SK-N-MC (cell line): ENCODE data around the gene UGT1A7.

Source experiments
- DNase-seq: peaks from one replicate; pipeline ENCODE4 v3.0.0-alpha.2; 2011; ENCODE audit warnings: low read depth, low spot score
- H3K27ac ChIP-seq: fragments of 200-600 bp; sonication (generic); 2 replicates; pipeline ENCODE4 v1.5.1; 2016; ENCODE audit warnings: mixed run types
- H3K36me3 ChIP-seq: fragments of 200-600 bp; sonication (generic); 2 replicates; pipeline ENCODE4 v1.6.1; 2017; ENCODE audit warnings: antibody characterized with exemption, low read length, mixed read lengths; ENCODE audit not compliant: insufficient read depth
- H3K4me3 ChIP-seq: fragments of 200-600 bp; sonication (generic); 2 replicates; pipeline ENCODE4 v1.5.1; 2016
- H3K9ac ChIP-seq: fragments of 200-600 bp; sonication (generic); 2 replicates; pipeline ENCODE4 v1.8.0; 2017; ENCODE audit warnings: mixed run types, mixed read lengths; ENCODE audit not compliant: insufficient read length
- H3K9me3 ChIP-seq: fragments of 200-600 bp; sonication (generic); 2 replicates; pipeline ENCODE4 v1.6.1; 2017; ENCODE audit warnings: low read depth, mild to moderate bottlenecking, antibody characterized with exemption, low read length, moderate library complexity, mixed read lengths
- EZH2 ChIP-seq: fragments of 200-600 bp; sonication (generic); IDR thresholded peaks from one replicate; pipeline ENCODE4 v1.6.1; 2017; ENCODE audit warnings: antibody characterized with exemption
- FOXP2 ChIP-seq: optimal IDR thresholded peaks from 2 replicates; pipeline ENCODE3; 2011; ENCODE audit warnings: mild to moderate bottlenecking, moderate library complexity; ENCODE audit not compliant: insufficient read depth; ENCODE audit errors: extremely low read length, control extremely low read depth
- POLR2AphosphoS5 ChIP-seq: IDR thresholded peaks from 2 replicates; pipeline ENCODE4 v1.6.1; 2012; ENCODE audit warnings: mild to moderate bottlenecking, low read depth, low read length, borderline replicate concordance

UGT1A7 gene

DNA sequence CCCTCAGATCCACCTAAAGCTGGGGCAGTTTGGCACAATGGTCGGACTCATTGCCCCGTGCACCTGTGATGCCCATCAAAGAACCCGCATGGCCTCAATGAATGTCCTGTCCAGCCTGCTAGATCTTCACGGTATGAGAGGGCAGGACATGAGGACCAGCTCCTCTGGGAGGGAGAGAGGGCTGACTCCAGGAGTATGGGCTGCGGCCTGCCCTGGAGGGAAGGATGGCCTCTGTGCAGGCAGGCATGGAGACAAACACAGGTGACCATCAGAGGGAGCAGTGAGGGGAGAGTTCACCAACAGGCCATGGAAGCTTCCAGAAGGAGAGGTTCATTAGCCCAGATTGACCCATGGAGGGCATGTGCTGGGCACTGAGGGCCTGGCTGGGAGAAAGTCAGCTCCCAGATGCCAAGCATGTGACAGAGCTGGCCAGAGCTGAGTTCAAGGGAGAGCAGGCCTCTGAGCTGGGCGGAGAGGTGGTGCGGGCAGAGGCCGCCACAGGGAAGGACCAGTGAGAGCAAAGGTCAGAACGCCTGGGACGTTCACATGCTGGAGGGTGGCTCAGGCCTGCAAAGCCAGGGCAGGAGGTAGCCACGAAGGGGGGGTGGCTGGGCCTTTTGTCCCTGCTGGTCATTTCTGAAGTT is 136.4 kb downstream of the UGT1A7 start:
- H3K27ac ChIP-seq = no peak overlapping the region
- TF ChIP-seq POLR2AphosphoS5 (no peak), EZH2 (no peak), FOXP2 (no peak)
- no peak for DNase-seq

DNA sequence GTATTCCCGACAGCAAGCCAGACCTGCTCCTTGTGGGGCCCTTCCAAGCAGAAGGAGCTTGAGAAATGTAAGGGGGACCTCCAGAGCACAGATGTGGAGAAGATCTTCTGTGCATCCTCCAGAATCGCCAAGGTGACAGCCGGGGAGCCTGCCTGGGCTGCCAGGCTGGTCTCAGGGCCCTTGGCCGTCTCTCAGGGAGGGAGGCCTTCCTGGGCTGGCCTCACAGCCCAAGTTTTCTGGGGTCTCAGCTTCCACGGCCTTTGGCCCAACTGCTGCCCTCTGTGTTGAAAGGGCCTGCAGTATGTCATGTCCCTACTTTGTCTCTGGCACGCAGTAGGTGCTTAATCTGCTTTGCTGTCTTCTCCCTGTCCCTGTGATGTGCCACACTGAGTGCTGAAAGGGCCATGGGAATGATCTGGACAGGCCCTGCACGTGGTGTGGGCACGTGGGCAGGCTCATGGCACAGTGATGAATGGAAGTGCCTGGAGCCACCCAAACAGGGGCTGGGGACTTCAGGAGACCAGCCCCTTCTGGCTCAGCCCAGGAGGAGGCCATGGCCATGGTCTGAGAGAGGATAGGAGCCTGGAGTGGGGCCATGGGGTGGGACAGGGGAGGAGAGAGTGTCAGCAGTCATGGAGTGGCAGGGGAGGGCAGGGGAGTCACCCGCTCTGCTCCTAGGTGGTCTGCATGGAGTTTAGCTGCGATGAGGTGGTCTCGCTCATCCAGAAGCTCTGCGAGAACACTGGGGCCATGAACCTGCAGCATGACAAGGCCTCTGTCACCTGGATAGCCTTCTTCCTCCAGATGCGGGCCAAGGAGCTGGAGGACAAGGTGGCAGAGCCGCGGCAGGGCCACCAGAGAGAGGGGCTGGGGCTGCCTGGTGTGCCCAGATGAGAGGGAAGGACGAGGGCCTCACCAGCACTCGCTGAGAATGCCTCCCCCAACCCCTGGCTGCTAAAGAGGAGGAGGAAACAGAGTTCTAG is 137.2 kb downstream of the UGT1A7 start:
- Histone ChIP-seq H3K9ac (no peak overlapping the region), H3K4me3 (no peak overlapping the region), H3K9me3 (no peaks in the 10 kb centered on the region), H3K27ac (no peak overlapping the region), H3K36me3 (peaks cover 11% of the 10 kb centered on the region; the same call in 1 of the 2 replicates)
- TF ChIP-seq POLR2AphosphoS5 = no peak
- TF ChIP-seq EZH2 = no peak
- TF ChIP-seq FOXP2 = no peak
- no peak for DNase-seq

More for the DNA sequence above, 136.4 kb downstream of the UGT1A7 start:
- H3K9me3 ChIP-seq = no peaks in the 10 kb centered on the region
- no peak overlapping the region for H3K9ac ChIP-seq
- no peak overlapping the region for H3K4me3 ChIP-seq
- H3K36me3 ChIP-seq = peaks cover 11% of the 10 kb centered on the region; the same call in 1 of the 2 replicates

DNA sequence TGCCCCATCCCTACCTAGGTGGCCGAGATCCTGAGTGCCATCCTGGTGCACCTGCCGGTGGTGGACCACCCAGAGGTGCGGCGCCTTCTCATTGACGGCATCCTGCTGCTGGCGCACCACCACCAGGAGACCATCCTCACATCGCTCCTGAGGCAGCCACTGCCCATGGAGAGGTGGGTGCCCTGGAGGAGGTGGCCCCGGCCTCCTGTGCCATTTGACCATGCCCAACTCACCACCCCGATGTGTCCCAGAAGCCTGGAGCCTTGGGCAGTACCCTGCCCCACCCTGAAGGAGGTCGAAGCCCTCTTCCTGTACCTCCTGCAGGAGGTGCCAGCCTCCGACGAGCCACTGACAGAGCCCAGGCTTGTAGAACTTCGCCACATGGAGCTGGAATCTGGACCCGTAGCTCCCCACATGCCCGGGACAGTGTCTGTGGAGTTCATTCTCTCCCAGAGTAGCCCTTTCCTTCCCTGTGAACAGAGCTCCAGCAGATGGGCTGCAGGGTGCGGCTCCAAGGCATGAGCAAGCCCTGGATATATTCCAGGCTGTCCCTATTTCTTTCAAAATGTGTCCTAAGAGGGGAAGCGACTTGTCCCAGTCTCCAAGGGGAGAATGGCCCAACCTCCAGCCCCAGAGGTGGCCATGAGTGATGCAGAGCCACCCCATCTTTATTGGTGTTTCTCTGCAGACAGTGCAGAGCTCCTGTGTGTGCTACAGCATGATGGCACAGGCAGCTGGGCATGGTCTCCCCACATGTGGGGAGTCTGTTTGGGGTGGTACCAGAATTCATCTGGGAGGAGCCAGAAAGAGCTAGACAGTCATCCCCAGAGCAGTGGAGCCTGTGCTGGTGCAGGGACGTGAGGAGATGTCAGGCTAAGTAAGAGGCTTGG is 138.4 kb downstream of the UGT1A7 start:
- Histone ChIP-seq H3K4me3 (no peak overlapping the region), H3K36me3 (peaks cover 7% of the 10 kb centered on the region; the same call in 1 of the 2 replicates), H3K27ac (no peak overlapping the region), H3K9ac (no peak overlapping the region), H3K9me3 (no peaks in the 10 kb centered on the region)
- no peak for TF ChIP-seq EZH2
- no peak for TF ChIP-seq FOXP2
- TF ChIP-seq POLR2AphosphoS5 = no peak
- no peak for DNase-seq

DNA sequence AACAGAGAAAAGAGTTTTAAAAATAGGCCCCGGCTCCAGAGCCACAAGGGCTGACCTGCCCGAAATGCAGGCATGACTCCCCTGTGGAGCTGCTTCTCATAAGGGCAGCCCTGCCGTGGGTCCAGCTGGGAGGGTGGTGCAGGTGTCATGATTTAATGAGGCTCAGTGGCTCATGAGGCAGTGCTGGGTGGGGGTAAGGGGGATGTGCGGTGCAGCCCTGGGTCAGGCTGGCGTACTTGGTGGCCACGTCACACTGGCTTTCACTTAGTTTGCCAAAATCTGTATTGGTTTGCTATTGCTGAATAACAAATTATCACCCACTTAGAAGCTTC is 139.0 kb downstream of the UGT1A7 start:
- DNase-seq = no peak
- TF ChIP-seq EZH2 (no peak), FOXP2 (no peak), POLR2AphosphoS5 (no peak)
- Histone ChIP-seq H3K36me3 (peaks cover 3% of the 10 kb centered on the region; the same call in 1 of the 2 replicates), H3K4me3 (no peak overlapping the region), H3K27ac (no peak overlapping the region), H3K9ac (no peak overlapping the region), H3K9me3 (no peaks in the 10 kb centered on the region)

DNA sequence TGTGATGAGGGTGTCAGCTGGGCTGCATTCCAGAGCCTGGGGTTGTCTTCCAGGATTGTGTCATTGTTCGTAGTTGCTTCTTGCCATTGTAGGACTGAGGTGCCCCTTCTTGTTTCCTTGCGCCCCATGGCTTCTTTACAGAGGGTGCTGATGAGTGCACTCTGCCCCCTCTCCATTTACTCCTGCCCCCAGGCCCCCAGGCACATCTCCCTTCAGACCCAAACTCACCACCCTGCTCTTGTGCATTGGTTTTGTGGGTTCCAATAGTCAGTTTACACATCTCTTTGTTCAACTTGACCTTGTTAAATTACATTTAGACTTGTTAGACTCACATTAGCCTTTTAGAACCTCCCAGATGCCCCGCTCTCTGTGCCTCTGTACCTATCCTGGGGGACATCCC is 139.5 kb downstream of the UGT1A7 start:
- no peak overlapping the region for H3K4me3 ChIP-seq
- H3K9ac ChIP-seq = no peak overlapping the region
- no peak for DNase-seq
- no peak overlapping the region for H3K27ac ChIP-seq
- no peaks in the 10 kb centered on the region for H3K9me3 ChIP-seq
- TF ChIP-seq POLR2AphosphoS5 (no peak), EZH2 (no peak), FOXP2 (no peak)
- peaks cover 3% of the 10 kb centered on the region; the same call in 1 of the 2 replicates for H3K36me3 ChIP-seq

DNA sequence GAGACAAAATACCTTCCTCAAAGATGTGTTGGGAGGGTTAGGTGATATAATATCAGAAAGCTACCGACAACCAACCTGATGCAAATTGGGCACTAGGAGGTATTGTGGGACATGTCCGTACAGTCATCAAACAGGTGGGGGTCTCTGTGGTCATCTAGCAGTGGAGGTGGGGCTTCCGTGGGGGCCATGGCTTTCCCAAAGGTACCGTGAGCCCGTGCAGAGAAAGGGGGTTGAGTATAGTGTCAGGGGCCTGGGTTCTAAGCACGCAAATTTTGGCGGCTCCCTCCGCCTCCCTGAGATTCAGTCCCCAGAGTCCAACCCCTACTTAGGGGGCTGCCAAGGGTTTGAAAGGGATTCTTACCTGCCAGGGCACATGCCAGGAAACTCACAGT is 140.0 kb downstream of the UGT1A7 start:
- Histone ChIP-seq H3K9ac (no peak overlapping the region), H3K9me3 (no peaks in the 10 kb centered on the region), H3K4me3 (no peak overlapping the region), H3K36me3 (no peaks in the 10 kb centered on the region; the same call in 1 of the 2 replicates), H3K27ac (no peak overlapping the region)
- TF ChIP-seq FOXP2 = no peak
- TF ChIP-seq EZH2 = no peak
- no peak for TF ChIP-seq POLR2AphosphoS5
- no peak for DNase-seq

DNA sequence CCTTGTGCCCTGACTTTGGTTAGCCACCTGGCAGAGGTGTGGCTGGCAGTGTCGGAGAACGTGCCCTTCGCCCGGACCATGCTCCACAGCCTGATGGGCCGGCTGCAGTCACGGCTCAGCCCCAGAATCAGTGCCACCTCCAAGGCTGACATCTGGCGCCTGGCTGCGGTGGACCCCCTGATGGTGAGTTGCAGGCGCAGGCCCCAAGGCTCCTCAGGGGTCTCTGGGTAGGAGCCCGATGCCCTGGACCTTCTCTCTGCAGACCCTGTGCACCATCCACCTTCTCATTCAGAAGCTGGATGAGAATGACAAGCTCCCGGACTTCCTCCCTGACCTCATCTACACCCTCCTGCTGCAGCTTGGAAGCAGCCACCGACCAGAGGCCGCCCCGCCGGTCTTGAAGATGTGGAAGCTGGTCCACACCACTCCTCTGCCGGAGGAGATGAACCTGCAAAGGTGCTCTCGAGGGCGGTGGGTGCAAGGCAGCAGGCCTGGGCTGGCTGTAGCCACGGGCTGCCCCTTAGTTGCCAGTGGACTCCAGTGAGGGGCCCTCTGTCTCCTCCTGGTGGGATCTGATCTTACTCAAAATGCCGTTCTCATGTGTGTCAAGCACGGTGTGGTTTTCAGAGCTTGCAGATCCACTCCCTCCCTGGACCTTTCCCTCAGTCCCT is 140.5 kb downstream of the UGT1A7 start:
- H3K4me3 ChIP-seq = no peak overlapping the region
- H3K9me3 ChIP-seq = no peaks in the 10 kb centered on the region
- DNase-seq = no peak
- no peaks in the 10 kb centered on the region; the same call in 1 of the 2 replicates for H3K36me3 ChIP-seq
- no peak overlapping the region for H3K9ac ChIP-seq
- no peak overlapping the region for H3K27ac ChIP-seq
- TF ChIP-seq EZH2 (no peak), FOXP2 (no peak), POLR2AphosphoS5 (no peak)
